ENCODE measurements around the gene GSTP1.

- TF ChIP-seq SNIP1 (IDR thresholded peaks at IDR 0.05; ENCODE audit: low read depth), result no peak
- TF ChIP-seq CTCF (IDR thresholded peaks at IDR 0.05 in 2 of 3, conservative IDR thresholded peaks at IDR 0.05 in 1 of 3; ENCODE audit: insufficient read depth in 2 of 3, low read depth in 1 of 3, low read length in 3 of 3), result no peak
- TF ChIP-seq SUPT5H (IDR thresholded peaks at IDR 0.05), result no peak
- TF ChIP-seq KLF16 (IDR thresholded peaks at IDR 0.05), result no peak
- no peak for TF ChIP-seq SRSF7 (optimal IDR thresholded peaks at IDR 0.05; ENCODE audit: low read depth, low read length)
- TF ChIP-seq RBBP5 (IDR thresholded peaks at IDR 0.05; ENCODE audit: borderline replicate concordance, insufficient read depth, low read length, poor library complexity, severe bottlenecking), result no peak
- no peak for TF ChIP-seq FOXK2 (conservative IDR thresholded peaks at IDR 0.05 in 1 of 2, IDR thresholded peaks at IDR 0.05 in 1 of 2; ENCODE audit: low read depth in 2 of 2)
- no peak for TF ChIP-seq ZNF830 (CRISPR knock-in tag; IDR thresholded peaks at IDR 0.05)
Measured at GRCh38 chr11:67616431-67617242, 33.0 kb downstream of the GSTP1 start.
